Kasumi-1 (cell line): ENCODE data around the gene SIX3.
A peak's percentile ranks its signal among the peaks of the same experiment; 100 is the strongest.

ENCODE experiments used
- DNase-seq, 2 experiments: peaks; one replicate each; lab custom pipeline; 2025; lab: John Stamatoyannopoulos, UW

Gene SIX3

DNA sequence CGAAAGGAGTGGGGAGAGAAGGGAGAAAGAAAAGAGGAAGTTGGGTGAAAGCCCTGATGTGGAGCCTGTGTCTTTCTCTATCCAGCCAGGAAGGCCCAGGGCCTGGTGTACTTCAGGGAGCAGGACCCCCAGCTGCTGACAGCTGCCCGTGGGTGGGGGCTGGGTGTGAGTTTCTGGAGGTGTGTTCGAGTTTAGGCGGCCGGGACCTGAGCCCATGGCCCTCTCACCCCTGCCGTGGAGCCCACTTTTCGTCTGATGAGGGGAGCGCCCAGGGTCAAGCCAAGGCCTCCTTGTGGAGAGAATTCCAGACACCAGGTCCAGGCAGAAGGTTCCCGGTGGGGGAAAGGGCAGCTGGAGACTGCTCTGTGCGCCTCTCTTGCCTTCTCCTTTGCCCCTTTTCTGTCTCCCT, 2.2 kb downstream of the SIX3 start:
- DNase-seq, result peak; percentile 29 to 66

DNA sequence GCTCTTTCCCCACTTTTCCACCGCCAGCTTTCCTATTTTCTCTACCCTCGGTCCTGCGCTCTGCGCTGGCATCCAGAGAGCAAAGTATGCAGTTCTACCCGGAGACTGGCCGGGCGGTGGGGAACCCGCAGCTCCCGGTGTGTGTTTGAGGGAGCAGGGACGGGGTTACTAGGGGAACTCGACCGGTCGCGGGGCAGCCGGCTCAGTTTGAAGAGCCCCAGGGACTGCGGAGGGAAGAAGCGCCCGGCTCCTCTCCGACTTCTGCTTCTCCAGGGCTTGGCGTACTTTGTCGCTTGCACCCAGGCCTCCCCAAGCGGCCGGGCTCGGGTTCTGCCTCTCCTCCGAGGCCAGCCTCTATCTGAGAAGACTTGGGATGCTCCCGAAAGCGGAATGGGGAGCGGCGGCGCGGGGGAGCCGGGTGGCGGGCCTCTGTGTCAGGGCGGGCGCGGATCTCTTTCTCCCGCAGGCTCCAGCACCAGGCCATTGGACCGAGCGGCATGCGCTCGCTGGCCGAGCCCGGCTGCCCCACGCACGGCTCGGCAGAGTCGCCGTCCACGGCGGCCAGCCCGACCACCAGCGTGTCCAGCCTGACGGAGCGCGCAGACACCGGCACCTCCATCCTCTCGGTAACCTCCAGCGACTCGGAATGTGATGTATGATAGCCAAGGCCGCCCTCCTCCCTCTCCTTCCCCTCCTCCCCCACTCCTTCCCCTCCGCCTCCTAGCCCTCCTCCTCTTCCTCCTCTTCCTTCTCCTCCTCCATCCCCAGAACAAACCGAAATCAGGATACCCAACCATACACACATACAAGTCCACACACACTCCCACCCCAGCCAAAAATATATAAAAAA, 2.8 kb downstream of the SIX3 start:
- no peak for DNase-seq

DNA sequence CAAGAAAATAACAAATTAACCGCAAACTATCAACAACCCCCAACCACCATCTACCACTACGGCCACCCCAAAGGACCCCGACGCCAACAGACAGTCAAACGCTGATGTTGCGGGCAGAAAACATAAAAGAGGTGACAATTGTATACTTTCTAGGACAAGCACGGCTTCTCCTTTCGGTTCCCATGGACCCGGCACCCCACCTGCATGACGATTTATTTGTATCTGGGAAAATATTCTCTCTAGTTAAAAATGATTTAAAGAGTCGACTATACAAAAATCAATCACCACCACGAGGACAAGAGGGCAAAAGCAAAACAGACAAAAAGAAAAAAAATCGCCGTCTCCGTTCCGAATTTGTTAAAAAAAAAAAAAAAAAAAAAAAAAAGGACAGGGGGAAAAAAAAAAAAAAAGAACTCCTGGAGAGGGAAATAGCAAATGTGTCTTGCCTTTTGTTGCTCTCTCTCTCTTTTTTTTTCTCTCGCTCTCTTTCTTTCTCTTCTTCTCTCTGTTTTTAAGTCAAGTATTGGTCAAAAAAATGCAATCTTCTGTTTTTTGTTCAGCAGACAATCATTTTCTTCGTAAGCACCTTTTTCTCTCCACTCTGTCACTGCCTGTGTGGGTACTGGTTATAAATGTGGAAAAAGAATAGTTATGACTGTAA, 3.6 kb downstream of the SIX3 start:
- DNase-seq, result no peak

DNA sequence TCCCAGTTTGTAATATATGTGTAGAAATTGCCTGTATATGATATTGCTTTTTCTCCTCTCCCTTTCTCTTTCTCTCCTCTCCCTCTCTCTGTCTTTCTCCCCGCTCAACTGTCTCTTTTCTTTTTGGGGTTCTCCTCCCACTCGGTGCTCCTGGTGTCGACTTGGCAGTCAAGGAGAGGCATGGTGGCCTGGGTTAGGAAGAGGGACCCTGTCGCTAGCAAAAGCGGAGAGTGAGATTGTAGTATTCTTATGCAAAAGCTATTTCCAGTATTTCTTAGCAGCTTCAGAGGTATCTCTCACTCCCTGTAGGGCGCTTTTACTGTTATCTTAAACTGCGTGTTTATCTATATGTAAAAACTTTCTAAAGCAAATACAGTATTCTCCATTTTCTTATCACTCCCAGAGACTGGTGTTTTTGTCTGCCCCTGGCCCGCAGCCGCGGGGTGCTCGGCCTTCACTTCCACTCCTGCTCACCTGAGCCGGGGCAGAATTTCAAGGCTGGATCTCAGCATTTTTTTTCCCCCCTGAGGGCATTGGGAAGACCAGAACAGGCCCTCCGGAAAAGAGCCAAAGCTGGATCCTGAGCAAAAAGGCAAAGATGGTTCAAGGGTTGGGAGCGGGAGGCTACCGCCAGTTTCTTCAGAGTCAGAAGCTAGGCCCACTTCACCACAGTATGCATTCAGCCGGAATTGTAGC, 4.3 kb downstream of the SIX3 start:
- no peak for DNase-seq

DNA sequence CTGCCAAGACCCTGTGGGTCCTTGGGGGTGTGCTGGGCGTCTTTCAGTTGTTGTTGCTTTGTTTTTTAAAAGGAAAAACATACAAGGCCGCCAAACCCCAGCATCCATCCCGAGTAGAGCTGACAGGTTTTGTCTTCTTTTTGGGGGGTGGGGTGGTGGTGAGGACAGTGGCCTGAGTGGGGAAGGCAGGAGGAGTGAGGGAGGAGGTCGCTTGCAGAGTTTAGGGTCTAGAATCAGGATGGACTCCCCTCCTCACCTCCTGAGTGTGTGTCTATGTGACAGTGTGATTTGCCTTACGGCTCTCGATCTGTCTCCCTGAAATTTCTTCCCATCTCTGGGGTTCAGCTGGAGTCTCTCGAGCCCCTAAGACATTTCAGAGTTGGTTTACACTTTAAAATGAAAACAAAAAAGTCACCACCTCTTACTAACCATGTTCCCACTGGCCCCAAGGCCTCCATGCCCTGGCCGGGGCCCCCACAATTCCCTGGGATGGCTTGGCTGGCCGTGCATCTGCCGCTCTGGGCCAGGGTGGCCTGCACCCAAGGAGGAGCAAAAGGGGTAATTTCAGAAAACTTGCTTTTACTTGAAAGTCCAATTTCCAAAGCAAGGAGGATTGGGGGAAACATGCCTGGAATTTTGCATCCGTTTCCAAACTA, 5.0 kb downstream of the SIX3 start:
- DNase-seq, result no peak

DNA sequence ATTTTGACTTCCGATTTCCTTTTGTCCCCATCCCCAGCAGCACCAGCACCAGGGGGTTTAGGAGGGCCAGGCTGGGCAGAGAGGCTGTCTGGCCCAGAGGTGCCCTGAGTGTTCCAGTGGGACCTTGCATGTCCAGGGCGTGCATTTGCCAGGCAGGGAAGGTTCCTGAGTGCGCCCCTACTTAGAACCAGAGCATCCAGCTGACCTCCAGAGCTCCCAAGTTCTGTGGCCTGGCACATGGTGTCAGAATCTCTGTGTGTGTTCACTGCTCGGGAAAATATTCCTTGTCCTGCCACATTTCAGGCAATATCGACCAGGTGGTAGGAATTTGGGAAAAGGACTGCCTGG, 5.5 kb downstream of the SIX3 start:
- no peak for DNase-seq

DNA sequence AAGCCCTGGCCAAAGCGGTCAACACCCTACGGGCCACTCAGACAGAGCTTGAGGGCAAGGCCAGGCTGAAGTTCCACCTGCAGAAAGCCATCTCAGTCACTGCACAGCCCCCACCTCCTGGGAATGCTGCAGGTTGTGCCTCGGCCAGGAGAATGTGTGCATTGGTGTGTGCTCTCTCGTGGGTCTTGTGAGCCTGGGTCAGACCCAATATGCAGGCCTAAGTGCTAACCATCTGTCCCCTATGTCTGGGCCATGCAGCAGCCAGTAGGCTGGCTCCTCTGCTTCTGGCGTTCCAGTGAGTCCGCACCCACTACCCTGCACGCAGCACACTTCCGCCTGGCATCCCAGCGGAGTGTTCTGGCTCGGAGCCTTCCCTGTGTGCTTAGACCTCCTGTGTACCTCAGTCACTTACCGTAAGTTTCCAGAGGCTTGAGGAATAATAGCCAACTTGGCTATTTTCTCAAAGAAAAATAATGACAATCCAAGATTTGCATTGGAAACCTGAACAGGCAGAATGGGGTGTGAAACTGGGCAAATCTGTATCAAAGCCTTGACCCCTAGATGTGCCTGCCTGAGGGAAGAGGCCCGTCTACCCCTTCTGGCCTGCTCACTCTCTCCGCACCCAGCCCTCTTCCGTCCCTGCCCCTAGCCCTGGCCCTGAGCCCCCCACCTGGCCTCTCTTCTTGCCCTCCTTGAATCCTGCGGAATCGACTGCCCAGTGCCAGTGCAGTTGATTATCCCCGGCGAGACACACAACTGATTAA, 7.2 kb downstream of the SIX3 start:
- DNase-seq, result no peak

DNA sequence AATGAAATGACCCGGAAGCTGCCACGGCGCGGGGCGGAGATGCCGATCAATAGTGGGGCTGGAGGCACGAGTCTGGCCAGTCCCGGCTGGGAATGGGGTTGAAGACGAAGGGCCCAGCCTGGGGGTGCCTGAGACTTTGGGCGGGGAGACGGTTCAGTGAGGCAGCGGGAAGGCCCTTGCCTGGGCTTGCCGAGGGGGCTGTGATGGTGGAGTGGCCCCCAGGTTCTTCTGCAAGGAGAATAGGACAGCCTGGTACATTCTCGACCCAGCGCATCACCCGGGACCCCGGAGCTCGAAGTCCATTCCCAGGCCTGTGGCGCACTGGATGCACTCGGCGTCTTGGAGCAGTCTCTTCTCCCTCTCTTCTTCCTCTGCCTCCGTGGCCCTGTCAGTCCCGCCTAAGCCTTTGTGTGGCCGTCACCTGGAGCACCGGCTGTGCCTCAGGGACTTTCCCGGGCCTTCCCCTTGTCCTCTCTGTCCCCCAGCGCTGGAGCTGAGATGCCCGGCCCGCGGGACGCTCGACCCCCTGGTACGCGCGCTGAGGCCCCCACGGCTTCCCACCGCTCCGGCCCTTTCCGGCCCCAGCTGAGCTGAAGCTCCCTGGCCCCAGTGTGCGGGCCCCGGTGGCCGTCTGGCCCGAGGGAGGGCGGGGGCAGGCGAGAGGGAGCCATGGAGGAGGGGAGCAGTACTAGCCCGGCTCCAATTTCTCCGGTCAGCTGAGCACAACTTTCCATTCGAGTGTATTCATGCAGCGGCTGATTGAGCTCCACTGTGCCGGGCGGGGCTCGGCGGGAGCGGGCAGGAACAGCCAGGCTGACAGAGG, 8.0 kb downstream of the SIX3 start:
- DNase-seq, result no peak

DNA sequence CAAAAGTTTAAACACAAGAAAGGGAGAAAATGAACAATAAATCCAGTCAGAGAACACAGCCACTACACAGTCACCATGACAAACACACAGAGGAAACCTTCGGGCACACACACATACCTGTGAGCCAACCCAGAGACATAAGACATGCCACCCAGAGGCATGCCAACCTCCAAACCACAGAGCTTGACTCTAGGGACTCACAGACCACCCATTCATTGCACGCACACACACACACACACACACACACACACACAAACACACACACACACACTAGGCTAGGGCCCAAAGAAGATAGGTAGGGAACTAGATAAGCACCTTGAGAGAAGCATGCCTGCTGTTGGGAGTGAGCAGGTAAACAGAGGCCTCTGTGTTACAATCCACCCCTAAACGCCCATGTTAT, 9.1 kb downstream of the SIX3 start:
- no peak for DNase-seq

DNA sequence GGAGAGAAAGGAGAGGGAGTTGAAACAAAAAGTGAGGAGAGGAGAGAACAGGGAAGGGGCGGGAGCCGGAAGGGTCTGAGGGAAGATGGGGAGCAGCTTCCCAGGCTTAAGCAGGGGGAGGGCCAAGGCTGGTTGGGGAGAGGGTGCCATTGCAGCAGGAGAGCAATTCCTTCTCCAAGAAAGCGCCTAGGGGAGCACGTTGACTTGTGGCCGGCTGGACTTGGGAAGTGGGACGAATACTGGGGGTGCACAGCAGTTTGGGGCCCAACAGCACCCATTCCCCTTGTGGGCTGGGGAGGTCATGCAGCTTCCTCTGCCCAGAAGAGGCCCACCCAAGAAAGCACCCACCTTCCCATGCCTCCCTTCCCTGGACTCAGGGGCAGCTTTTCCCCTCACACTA, 9.6 kb downstream of the SIX3 start:
- DNase-seq, result no peak

DNA sequence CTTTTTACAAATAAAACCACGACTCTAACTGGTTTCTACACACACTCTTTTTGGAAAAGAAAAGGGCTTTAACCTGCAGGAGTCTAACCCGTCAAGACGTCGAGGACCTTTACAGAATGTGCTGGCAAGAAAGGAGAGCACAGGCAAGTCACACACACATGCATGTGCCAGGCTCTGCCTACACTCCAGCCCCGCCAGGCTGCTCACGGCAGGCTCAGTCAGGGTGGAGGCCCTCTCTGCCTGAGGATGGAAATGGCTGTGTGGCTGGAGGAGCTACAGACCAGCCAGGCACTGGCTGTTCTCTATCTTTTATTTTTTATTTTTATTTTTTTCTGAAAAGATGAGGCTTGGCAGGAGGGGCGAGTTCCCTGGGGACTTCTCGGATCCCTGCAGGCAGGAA, 10.2 kb downstream of the SIX3 start:
- peak in 1 of 2 experiments; percentile 16 for DNase-seq

DNA sequence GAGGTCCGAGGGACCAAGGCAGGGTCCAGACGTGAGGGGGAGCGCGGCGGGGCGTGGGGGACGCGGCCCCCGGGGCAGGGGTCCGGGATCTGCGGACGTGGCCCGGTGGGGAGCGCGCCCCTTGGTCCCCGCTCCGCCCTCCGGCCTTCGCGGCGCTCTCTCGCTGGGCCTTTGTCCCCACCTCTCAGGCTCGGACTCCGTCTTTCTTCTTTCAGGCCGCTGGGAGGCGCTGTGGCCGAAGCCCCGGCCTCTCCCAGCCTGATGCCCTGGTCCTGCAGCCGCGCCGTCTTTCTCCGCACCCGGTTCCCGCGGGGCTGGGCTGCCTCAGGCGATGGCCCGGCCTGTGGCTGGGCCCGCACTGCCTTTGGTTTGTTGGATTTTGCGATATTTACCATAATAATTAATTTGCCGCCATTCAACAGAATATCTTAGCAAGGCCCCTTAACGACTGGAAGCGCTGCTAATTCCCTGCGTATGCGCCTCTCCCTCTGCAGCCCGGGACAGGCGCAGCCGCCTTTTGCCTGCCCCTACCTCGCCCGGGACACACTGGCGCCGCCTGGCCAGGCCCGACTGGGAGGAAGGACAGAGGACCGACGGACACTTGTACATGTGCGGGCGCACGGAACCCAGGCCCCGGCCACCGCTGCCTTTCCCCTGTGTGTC, 10.8 kb downstream of the SIX3 start:
- DNase-seq, result peak; percentile 81 to 83

DNA sequence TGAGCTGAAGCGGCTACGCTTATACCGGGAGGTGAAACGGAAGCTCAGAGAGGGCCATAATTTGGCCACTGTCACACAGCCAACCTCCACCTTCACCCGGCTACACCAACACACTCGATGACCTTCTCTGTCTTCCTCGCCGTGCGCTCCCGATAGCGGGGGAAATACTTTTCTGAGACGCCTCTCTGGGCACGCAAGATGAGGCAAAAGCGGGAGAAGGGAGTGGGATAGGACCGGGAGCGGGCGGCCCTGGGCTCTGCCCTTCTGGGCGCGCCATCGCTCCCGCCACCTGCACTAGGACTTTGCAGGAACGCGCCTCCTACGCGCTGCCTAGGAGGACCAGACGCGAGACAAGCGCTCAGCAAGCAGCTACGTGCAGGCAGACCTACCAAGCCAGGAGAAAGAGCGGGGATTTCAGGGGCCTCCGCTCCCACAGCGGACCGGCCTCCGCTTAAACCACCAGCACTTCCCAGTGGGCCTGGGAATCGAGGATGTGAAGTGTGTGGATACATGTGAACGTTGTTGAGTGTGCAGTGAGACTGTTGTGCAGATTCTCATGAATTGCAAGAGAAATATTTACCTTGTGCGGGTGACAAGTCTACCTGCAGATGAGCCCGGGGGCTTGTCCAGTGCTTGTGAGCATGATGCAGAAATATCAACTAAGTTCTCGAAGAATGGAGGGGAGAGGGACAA, 11.4 kb downstream of the SIX3 start:
- no peak for DNase-seq

DNA sequence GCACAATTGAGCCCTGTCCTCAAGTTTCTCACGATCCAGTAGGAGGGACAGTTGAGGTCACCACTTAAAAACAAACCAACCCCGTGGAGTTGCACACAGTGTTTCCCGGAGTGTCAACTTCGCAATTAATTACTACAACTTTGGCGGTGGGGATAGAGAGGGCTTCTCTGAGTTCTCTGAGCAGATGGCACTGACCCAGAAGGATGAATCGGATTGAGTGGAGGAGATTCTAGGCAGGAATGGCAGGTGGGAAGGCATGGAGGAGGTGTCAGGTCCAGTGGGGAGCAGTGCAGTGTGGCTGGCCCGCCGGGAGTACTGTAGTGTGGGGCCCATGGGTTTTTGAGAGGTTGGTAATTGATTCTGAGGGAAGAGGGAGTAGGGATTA, 12.0 kb downstream of the SIX3 start:
- no peak for DNase-seq

DNA sequence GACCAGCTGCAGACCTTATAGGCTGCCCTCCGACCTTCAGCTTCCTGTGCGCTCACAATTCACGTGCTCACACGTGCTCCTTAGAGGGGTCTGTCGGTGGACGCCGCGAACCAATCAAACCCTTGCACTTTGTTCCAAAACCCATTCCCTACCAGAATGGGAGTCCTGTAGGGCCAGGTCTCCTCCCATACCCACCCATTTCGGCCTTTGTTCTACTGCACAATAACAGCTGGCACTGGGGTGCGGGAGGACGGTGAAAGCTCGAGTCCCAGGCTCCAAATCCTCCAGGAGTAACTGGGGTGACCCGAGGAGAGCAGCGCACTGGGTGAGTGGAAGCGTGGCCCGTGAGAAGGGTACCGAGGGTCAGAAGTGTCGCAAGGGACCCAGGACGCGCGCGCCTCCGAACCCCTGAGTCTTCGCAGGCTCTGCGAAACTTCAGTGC, 13.0 kb downstream of the SIX3 start:
- no peak for DNase-seq

DNA sequence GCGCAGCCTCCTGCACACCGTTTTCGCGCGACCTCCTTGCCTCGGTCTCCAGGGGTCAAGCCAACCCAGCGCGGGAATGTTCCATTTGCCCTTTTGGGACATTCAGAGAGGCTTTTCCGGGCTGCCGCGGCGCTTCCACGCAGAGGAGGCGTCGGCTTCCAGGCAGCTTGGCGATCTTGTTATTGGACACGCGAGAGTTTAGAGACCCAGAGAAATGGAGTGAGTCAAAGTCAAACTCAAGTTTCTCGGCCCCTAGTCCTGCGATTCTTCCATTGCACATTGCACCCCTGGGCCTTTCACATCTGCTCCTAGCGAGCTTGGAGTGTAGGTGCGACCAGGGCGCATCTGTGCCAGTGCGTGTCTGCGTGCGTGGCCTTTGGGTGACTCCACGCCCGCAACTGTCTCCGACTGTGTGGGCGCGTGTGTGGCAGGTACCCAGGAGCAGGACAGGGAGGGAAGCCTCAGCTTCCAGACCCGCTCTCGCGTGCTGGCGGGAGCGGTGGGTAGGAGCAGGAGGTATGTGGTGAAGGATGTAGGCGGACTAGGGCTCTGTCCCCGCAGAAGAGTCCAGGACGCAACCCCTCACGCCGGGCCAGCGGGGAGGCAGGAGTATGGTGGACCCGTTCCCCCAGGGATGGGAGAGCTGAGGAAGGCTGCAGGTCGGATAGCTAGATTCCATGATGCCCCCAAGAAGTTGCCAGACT, 13.5 kb downstream of the SIX3 start:
- DNase-seq, result no peak

DNA sequence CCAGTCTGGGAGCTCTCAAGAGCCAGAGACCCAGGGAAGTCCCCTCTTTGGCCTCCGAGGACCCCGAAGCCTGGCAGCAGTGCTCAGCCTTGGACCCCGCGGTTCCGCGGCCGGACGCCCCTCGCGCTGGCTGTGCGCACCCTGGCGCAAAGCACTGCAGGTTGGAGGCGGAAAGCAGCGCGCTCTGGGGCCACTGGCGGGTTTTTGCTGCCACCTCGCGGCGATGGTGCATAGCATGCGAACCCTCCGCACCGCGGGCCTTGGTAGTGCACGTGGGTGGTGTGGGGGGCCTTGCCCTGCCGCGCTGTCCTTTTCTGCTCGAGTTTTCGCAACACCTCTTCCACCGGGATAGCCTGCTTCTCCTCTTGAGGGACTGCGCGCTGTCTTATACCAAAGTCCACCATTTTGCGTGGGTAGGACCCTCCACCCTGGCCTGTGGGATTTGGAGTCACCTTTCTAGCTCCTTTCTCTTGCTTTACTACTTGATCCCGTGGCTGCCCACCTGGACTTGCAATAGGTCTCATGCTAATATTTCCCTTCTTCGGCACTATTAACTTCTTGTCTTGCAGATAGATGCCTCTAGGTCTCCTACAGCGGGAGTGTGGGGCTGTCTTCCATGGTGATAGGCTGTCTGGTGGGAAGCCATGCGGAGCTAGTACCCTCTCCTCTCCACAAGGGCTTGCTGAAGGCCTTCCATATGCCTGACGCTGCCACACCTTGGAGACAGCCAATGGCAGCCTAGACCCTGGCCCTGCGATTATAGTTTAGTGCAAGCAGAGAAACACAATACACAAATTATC, 14.3 kb downstream of the SIX3 start:
- DNase-seq, result peak; percentile 64 to 69

DNA sequence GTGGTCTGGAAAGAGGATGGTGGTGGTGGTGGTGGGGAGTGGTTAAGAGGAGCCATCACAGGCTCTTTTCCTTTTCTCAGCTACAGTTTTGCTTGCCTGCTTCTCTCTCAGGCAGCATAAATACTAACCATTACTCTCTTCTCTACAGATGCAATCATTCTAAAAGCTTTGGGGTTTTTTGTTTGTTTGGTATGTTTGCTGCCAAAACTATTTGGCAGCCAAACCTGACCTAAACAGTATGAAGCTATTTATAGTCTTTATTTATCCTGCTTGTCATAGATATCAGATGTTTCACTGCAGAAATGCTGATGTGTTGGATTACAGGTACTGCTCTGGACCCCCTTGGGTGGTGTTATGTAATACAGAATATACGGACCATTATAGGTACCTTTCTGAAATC, 15.3 kb downstream of the SIX3 start:
- no peak for DNase-seq
